GM21786 (cell line): ENCODE results near the gene OLIG3.

Source experiments
- ATAC-seq: cut with Tn5 transposase; IDR thresholded peaks from one replicate; pipeline ENCODE4 v1.9.1; 2021; ENCODE audit not compliant: unreplicated experiment

OLIG3 gene

GRCh38 chr6:137471986-137472385 is 22.2 kb downstream of the OLIG3 start:
- no peak for ATAC-seq

GRCh38 chr6:137471497-137471896 is 22.7 kb downstream of the OLIG3 start:
- no peak for ATAC-seq

DNA sequence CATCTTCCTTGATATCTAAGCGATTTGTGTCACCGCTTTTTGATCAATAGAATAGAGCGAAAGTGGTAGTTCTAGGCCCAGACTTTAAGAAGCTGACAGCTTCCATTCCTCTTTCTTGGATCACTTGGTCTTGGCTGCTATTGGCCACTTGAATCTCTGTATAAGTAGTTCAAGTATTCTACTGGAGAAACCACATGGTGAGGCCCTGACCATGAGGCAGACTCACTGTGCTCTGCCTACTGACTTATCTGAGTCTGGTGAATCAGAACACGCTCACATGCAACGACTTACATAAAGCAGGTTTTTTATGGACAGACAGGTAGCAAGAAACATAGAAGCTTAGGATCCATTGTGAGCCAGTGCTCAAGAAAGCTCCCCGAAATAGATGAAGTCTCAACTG is 27.0 kb downstream of the OLIG3 start:
- no peak for ATAC-seq

GRCh38 chr6:137465378-137466009 is 28.7 kb downstream of the OLIG3 start:
- ATAC-seq, result no peak

GRCh38 chr6:137452333-137452894 is 41.8 kb downstream of the OLIG3 start:
- no peak for ATAC-seq

GRCh38 chr6:137443901-137444300 is 50.3 kb downstream of the OLIG3 start:
- ATAC-seq, result no peak
